NB4 (cell line): ENCODE measurements around the gene DNAJA3.

Experiments
- DNase-seq: peaks from one replicate; pipeline ENCODE4 v3.0.0; 2010; ENCODE audit warnings: low read depth
- H3K4me3 ChIP-seq: one replicate; pipeline ENCODE4 v1.5.1; 2011; ENCODE audit warnings: mild to moderate bottlenecking, low read depth, low read length, moderate library complexity
- CTCF ChIP-seq: IDR thresholded peaks from one replicate; pipeline ENCODE4 v1.5.1; 2012; ENCODE audit warnings: low read depth, low read length
- MAX ChIP-seq: IDR thresholded peaks from 2 replicates; pipeline ENCODE4 v1.6.1; 2011; ENCODE audit warnings: low read depth, low read length
- MYC ChIP-seq: IDR thresholded peaks from 2 replicates; pipeline ENCODE4 v1.6.1; 2011; ENCODE audit warnings: low read depth, low read length
- POLR2A ChIP-seq: IDR thresholded peaks from 2 replicates; pipeline ENCODE4 v1.6.1; 2011; ENCODE audit warnings: mild to moderate bottlenecking; ENCODE audit not compliant: insufficient read length; ENCODE audit errors: extremely low read depth

DNAJA3 gene

GRCh38 chr16:4382795-4383357 is 42.8 kb upstream of the DNAJA3 start:
- no peak for DNase-seq
- TF ChIP-seq MYC (no peak), CTCF (no peak), MAX (no peak), POLR2A (no peak)
- H3K4me3 ChIP-seq = no peak overlapping the region

- H3K4me3 ChIP-seq = no peak overlapping the region
- DNase-seq = no peak
- TF ChIP-seq CTCF (no peak), MYC (no peak), POLR2A (no peak), MAX (no peak)
Measured at GRCh38 chr16:4383591-4384444, 41.9 kb upstream of the DNAJA3 start.

GRCh38 chr16:4384509-4384942 is 41.1 kb upstream of the DNAJA3 start:
- H3K4me3 ChIP-seq = no peak overlapping the region
- no peak for TF ChIP-seq CTCF
- no peak for TF ChIP-seq MAX
- no peak for TF ChIP-seq MYC
- TF ChIP-seq POLR2A = no peak
- DNase-seq = peak; percentile 59

- DNase-seq = no peak
- H3K4me3 ChIP-seq = no peak overlapping the region
- no peak for TF ChIP-seq MYC
- TF ChIP-seq CTCF = no peak
- no peak for TF ChIP-seq POLR2A
- peak; percentile 46; the same call in 1 of the 2 replicates for TF ChIP-seq MAX
Measured at GRCh38 chr16:4385066-4385788, 40.4 kb upstream of the DNAJA3 start.

- no peak overlapping the region for H3K4me3 ChIP-seq
- TF ChIP-seq MAX = no peak
- no peak for TF ChIP-seq MYC
- TF ChIP-seq CTCF = no peak
- TF ChIP-seq POLR2A = no peak
- no peak for DNase-seq
Measured at GRCh38 chr16:4385789-4386450, 39.7 kb upstream of the DNAJA3 start.
